Measurements from ENCODE around the gene MYO10.

DNA sequence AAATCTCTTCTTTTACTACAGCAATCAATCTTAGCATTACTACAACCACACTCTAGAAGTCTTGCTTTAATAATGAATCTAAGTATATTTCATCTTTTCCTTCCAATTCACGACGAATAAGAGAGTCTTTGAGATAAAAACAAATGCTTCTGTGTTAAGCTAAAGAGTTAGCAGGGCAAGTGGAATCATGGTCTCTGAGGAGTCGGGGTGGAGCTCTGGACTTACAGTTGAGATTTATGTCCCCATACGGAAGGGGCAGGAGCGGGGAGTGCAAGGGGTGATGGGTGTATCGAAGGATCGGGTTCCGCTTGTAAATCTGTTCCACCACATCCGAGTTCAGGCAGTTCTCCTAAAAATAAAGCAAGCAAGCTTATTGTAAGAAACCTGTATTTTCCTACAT lies 260.3 kb downstream of the MYO10 start:
- TF ChIP-seq RBBP5 (IDR thresholded peaks at IDR 0.05; ENCODE audit: borderline replicate concordance, low read depth, low read length): no peak
- no peak for TF ChIP-seq MAFK (IDR thresholded peaks at IDR 0.05; ENCODE audit: low read depth, low read length)
- no peak for TF ChIP-seq EZH2 (IDR thresholded peaks at IDR 0.05; ENCODE audit: low read depth, low read length, severe bottlenecking)
- TF ChIP-seq BRCA1 (IDR thresholded peaks at IDR 0.05; ENCODE audit: low read depth, low read length): no peak
- TF ChIP-seq PHF8 (conservative IDR thresholded peaks at IDR 0.05; ENCODE audit: low read depth, low read length): no peak
- TF ChIP-seq POLR2A (IDR thresholded peaks at IDR 0.05; ENCODE audit: control extremely low read depth in 1 of 2, low read depth in 2 of 2, low read length in 2 of 2): no peak
- TF ChIP-seq TAF7 (optimal IDR thresholded peaks at IDR 0.05; ENCODE audit: borderline replicate concordance, low read depth, low read length): no peak
- no peak for TF ChIP-seq TAF1 (IDR thresholded peaks at IDR 0.05; ENCODE audit: low read depth, low read length)
- TF ChIP-seq, protein P1, sequence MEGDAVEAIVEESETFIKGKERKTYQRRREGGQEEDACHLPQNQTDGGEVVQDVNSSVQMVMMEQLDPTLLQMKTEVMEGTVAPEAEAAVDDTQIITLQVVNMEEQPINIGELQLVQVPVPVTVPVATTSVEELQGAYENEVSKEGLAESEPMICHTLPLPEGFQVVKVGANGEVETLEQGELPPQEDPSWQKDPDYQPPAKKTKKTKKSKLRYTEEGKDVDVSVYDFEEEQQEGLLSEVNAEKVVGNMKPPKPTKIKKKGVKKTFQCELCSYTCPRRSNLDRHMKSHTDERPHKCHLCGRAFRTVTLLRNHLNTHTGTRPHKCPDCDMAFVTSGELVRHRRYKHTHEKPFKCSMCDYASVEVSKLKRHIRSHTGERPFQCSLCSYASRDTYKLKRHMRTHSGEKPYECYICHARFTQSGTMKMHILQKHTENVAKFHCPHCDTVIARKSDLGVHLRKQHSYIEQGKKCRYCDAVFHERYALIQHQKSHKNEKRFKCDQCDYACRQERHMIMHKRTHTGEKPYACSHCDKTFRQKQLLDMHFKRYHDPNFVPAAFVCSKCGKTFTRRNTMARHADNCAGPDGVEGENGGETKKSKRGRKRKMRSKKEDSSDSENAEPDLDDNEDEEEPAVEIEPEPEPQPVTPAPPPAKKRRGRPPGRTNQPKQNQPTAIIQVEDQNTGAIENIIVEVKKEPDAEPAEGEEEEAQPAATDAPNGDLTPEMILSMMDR (IDR thresholded peaks at IDR 0.05; ENCODE audit: control extremely low read depth in 1 of 3, insufficient read depth in 1 of 3, low read depth in 1 of 3, low read length in 3 of 3): no peak
- TF ChIP-seq POLR2AphosphoS5 (IDR thresholded peaks at IDR 0.05; ENCODE audit: low read depth, low read length): no peak
- no peak for TF ChIP-seq SP1 (IDR thresholded peaks at IDR 0.05; ENCODE audit: low read depth, low read length)
- no peak for TF ChIP-seq GABPA (IDR thresholded peaks at IDR 0.05; ENCODE audit: borderline replicate concordance, insufficient read depth, low read length)
- no peak for TF ChIP-seq SP2 (IDR thresholded peaks at IDR 0.05; ENCODE audit: low read length)
- no peak for TF ChIP-seq EGR1 (IDR thresholded peaks at IDR 0.05; ENCODE audit: borderline replicate concordance, low read depth, low read length)
